ENCODE measurements around the gene NDUFB11.

The NDUFB11 gene

DNA sequence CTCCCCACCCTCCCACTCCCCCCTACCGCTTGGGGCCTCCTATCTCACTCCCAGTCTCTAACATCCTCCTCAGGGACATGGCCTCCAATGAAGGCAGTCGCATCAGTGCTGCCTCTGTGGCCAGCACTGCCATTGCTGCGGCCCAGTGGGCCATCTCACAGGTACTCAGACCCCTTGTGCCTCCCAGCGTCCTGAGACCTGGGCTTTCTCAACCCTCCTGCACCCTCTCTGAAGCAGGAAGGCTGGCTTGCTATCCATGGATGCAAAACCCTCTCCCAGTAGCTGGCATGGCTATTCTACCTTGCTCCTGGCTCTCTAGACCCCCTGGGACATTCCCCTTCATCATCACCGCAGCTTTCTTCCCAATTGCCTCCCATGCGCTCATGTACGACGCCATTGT lies 35.8 kb upstream of the NDUFB11 start:
- DNase-seq (ENCODE audit: low read depth), result no peak
- TF ChIP-seq, protein P1, sequence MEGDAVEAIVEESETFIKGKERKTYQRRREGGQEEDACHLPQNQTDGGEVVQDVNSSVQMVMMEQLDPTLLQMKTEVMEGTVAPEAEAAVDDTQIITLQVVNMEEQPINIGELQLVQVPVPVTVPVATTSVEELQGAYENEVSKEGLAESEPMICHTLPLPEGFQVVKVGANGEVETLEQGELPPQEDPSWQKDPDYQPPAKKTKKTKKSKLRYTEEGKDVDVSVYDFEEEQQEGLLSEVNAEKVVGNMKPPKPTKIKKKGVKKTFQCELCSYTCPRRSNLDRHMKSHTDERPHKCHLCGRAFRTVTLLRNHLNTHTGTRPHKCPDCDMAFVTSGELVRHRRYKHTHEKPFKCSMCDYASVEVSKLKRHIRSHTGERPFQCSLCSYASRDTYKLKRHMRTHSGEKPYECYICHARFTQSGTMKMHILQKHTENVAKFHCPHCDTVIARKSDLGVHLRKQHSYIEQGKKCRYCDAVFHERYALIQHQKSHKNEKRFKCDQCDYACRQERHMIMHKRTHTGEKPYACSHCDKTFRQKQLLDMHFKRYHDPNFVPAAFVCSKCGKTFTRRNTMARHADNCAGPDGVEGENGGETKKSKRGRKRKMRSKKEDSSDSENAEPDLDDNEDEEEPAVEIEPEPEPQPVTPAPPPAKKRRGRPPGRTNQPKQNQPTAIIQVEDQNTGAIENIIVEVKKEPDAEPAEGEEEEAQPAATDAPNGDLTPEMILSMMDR (IDR thresholded peaks at IDR 0.05; ENCODE audit: low read depth, low read length, missing control alignments), result no peak
- H3K4me3 ChIP-seq (ENCODE audit: low read depth, low read length), result no peak overlapping the region

- TF ChIP-seq, protein P1 (IDR thresholded peaks at IDR 0.05; ENCODE audit: low read depth, low read length, missing control alignments), result no peak
- no peak for DNase-seq (ENCODE audit: low read depth)
These were observed 35.4 kb upstream of the NDUFB11 start for GRCh38 chrX:47179928-47180255.

DNA sequence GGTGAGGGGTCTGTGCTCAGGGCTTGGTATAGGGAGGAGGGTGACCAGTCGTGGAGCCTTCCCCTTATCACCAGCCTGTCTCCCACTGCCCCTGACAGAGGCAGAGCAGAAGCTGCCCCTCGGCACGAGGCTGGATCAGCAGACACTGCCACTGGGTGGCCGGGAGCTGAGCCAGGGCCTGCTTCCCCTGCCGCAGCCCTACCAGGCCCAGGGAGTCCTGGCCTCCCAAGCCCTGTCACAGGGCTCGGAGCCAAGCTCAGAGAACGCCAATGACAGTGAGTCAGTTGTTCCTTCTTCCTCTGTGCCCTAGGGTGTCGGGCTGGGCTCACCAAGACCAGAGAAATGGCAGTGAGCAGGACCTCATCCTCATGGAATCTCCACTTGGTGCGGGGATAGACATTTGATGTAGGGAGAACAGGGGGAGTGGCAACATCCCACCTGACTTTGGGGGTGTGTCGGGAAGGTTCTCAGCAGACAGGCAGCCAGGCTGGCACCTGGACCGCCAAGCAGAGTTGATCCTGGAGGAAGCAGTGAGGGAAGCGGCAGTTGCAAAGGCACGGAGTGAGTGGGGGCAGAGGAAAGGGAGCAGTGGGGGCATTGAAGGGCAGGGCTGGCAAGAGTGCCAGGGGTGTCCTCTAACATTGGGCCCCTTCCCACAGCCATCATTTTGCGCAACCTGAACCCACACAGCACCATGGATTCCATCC lies 34.9 kb upstream of the NDUFB11 start:
- H3K4me3 ChIP-seq (ENCODE audit: low read depth, low read length), result no peak overlapping the region
- TF ChIP-seq, protein P1 (IDR thresholded peaks at IDR 0.05; ENCODE audit: low read depth, low read length, missing control alignments), result no peak
- DNase-seq (ENCODE audit: low read depth), result no peak

More at GRCh38 chrX:47179928-47180255, 35.4 kb upstream of the NDUFB11 start:
- H3K4me3 ChIP-seq (ENCODE audit: low read depth, low read length), result no peak overlapping the region

DNA sequence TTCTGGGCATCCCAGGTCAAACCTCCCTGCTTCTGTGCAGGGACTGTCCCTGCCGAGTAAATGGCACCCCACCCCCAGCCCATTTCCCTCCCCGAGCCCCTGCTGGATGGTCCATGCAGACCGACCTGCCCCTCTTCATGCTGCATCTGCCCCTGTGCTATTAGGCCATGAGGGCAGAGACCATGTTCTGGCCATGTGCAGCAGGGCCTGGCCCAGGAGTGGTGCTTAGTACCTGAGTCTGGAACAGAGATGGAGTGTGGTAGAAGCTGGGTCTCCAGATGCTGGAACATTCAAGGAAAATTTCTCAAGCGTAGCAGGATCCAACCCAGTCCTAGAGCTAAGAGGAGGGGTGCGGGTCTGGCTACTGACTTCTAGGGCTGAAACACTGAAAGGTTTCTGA lies 33.8 kb upstream of the NDUFB11 start:
- H3K4me3 ChIP-seq (ENCODE audit: low read depth, low read length), result no peak overlapping the region
- DNase-seq (ENCODE audit: low read depth), result no peak
- TF ChIP-seq, protein P1 (IDR thresholded peaks at IDR 0.05; ENCODE audit: low read depth, low read length, missing control alignments), result no peak

DNA sequence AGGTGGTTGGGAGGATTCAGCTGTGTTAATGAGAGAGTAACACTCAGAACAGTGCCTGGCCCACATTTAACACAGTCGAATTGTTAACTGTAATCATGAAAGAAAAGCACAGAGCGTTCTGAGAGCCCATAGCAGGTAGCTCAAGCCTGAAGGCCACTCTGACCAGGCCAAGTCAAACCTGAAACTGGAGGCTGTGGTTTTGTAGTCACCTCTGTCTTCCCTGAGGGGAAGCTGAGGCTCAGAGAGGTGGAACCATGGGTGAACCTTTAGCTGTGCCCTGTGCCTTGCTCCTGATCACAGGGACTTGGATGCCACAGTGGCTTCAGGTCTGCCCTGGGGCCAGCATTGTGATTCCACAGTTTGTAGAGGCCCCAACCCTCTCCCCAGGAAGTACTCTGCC lies 32.6 kb upstream of the NDUFB11 start:
- TF ChIP-seq, protein P1 (IDR thresholded peaks at IDR 0.05; ENCODE audit: low read depth, low read length, missing control alignments), result no peak

DNA sequence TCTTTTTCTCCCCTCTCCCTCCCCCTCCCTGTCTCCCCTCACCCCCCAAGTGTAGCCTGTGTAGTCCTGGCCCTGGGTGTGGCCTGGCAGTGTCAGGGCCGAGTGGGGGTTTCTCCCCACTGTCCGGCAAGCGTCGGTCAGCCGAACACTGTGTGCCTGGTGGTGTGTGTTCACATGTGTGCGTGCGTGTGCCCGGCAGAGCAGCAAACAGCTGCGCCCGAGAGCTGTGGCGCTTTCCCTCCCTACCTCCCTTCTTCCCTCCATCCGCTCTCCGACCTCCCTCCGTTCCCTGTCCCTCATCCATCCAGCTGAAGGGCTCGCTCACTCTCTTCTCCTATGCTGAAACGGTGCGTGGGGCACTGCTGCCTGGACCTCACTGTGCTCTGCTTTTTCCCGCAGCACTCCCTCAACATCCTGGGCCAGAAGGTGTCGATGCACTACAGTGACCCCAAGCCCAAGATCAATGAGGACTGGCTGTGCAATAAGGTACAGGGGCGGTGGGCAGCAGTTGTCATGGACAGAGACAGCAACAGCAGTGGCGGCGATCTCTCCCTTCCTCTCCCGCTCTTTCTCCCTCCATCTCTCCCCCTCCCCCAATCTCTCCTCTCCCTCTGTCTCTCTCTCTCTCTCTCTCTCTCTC lies 31.7 kb upstream of the NDUFB11 start:
- no peak for DNase-seq (ENCODE audit: low read depth)
- TF ChIP-seq, protein P1 (IDR thresholded peaks at IDR 0.05; ENCODE audit: low read depth, low read length, missing control alignments), result no peak
- H3K4me3 ChIP-seq (ENCODE audit: low read depth, low read length), result no peak overlapping the region

More for the DNA sequence above, 32.6 kb upstream of the NDUFB11 start:
- no peak overlapping the region for H3K4me3 ChIP-seq (ENCODE audit: low read depth, low read length)
- no peak for DNase-seq (ENCODE audit: low read depth)

- no peak for DNase-seq (ENCODE audit: low read depth)
- TF ChIP-seq, protein P1 (IDR thresholded peaks at IDR 0.05; ENCODE audit: low read depth, low read length, missing control alignments), result no peak
- no peak overlapping the region for H3K4me3 ChIP-seq (ENCODE audit: low read depth, low read length)
These were observed 31.1 kb upstream of the NDUFB11 start for GRCh38 chrX:47175588-47175980.
